ENCODE results near the gene TMEM18.

Gene TMEM18

DNA sequence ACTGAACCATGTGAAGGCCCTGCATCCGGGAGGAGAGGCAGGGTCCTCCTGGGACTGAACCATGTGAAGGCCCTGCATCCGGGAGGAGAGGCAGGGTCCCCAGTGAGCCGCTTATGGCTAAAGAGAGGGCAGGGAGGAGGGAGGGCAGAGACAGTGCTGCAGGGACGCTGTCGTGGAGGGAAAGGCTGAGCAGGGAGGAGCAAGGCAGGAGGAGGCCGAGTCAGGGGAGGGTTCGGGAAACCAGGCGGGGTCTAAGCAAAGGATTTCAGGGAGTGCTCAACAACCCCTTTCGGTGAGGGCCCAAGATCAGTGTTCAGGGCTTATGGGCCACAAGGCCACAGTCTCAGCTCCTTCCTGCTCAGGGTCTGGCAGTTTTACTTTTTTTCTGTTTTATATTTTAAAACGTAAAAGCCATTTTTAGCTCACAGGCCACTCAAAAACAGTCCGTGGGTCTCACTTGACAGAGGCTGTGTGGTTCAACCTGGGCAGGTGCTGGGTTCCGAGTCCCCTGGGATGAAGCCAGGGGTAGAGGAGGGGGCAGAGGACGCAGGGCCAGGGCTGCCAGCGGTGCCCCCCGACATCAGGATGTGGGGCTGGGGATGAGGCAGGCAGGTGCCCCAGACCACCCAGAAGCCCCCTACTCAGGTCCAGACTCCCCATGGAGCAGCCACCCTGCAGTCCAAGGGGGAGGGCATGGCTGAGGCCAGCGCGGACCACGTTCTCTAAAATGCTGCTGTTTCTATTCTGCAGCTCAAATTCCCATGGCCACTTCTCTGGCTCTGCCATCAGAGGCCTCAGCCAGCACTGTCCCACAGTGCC, 5.2 kb downstream of the TMEM18 start:
- no peak for DNase-seq

DNA sequence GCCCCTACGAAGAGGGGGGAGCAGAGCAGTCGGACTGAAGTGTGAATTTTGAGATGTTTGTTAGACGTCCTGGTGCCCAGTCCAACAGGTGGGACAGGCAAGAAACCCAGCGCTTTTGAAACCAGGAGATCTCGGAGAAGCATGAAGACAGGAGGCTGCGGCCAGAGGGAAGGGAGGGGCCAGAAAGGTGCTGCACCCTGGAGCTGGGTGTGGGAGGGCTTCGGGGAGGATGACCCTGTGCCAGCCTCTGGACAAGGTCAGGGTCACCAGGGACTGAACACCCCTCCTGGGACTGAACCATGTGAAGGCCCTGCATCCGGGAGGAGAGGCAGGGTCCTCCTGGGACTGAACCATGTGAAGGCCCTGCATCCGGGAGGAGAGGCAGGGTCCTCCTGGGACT, 6.1 kb downstream of the TMEM18 start:
- DNase-seq = no peak

DNA sequence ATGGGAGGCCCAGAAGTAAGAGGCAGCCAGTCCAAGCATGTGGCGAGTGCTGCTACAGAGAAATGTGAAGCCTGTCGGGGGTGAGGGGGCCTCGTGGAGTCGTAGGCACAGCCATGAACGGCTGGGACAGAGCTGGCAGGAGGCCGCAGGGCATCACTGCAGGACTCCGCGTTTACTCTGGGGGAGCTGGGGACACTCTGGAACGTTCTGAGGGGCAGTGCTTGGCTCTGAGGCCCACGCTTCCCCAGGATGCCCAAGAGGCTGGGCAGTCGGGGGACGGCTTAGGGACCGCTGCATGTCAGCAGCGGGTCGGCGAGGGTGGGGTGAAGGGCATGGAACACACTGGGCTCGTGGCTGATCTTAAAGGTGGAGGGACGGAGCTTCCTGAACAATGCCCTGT, 6.6 kb downstream of the TMEM18 start:
- DNase-seq = no peak

DNA sequence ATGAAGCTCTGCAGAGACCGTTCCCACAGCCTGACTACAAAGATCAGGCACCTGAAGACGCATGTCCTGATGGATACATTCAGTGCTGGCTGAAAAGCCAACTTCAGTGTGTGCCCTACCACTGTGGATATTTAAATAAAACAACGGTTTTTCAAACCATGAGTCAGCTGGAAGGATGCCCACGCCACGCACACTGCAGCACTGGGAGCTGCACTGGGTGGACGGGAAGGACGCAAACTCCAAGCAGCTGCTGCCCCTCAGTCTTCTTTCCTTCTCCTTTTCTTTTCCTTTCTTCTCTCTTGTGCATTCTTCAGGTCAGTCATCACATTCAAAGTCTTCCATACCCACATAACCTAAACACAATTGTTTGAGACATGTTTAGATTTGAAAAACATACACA, 7.9 kb downstream of the TMEM18 start:
- no peak for DNase-seq

DNA sequence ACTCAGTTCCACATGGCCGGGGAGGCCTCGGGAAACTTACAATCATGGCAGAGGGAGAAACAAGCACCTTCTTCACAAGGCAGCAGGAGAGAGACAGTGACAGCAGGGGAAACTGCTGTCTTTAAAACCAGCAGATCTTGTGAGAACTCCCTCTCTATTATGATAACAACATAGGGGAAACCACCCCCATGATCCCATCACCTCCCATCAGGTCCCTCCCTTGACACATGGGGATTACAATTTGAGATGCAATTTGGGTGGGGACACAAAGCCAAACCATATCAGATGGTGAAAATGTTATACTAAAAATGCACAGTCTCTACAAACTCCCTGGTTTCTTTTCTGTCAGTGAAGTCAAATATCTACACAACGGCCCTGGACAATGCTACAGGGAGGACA, 9.2 kb downstream of the TMEM18 start:
- DNase-seq = no peak

DNA sequence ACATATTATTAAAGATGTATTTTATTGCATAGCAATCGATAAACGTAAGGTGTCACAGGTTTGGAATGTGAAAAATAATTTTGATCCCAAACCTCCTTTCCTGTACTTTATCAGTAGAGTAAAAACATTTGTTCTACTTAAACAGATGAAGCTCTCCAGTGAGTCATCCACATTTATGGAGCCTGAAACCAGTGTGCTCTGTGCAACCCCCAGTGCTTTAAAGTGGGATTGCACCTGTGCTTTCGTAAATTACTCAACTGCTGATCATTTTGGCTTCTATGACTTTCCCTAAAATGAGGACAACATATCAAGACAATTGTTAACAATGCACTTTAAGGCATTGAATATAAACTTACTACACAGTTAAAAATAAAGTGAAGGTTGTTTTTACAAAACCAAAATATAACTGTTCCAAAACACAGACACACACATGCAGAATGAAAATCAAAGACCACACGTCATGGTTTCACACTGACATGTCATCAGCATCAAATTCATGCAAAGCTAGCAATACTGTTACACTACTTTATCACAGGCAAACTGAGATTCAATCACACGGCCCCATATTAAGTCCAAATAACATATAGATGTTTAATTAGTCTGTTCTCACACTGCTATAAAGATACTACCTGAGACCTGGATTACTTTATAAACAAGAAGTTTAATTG, 9.7 kb downstream of the TMEM18 start:
- DNase-seq = no peak

DNA sequence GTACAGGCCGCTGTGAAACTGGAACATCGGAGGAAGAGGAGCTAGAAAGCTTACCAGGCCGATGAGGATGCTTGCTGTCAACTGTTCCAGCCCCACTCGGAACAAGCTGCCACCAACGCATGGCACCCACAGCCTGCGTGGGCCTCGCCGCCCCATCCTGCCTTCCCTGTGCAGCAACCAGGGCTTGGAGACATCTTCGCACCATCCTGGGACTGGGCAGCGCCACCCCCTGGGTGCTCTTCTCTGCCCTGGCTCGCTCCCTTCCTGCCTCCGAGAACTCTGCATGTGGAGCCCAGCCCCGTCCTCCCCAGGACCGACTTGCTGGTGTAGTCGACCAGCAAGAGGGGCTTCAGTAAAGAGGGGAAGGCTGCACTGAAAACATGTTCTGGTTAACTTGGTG, 10.8 kb downstream of the TMEM18 start:
- DNase-seq = no peak

DNA sequence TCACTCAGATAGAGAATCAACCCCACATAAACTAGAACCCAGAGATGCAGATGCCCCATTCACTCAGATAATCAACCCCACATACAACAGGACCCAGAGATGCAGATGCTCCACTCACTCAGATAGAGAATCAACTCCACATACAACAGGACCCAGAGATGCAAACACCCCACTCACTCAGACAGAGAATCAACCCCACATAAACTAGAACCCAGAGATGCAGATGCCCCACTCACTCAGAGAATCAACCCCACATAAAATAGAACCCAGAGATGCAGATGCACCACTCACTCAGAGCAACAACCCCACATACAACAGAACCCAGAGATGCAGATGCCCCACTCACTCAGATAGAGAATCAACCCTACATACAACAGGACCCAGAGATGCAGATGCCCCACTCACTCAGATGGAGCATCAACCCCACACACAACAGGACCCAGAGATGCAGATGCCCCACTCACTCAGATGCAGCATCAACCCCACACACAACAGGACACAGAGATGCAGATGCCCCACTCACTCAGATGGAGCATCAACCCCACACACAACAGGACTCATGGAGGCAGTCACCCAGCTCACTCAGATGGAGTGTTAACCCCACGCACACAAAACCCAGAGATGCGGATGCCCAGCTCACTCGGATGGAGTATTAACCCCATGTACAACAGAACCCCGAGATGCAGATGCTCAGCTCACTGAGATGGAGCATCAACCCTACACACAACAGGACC, 11.7 kb downstream of the TMEM18 start:
- no peak for DNase-seq

DNA sequence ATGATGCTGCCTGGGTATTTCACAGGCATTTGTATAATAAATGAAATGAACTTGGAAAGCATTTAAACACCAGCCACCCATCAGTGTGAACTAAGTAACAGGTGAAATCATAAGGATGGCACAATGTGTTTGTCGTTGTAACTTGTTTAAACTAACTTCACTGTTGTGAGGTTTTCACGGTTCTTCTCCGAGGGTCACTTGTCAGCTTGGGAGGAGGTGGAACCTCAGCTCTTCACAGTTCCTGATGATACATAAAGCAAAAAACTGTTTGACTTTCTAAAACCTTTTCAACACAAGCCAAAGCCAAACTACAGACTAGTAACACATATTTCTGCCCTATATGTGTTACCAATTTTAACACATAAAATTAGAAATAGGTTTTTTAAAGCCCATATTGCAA, 13.1 kb downstream of the TMEM18 start:
- no peak for DNase-seq

DNA sequence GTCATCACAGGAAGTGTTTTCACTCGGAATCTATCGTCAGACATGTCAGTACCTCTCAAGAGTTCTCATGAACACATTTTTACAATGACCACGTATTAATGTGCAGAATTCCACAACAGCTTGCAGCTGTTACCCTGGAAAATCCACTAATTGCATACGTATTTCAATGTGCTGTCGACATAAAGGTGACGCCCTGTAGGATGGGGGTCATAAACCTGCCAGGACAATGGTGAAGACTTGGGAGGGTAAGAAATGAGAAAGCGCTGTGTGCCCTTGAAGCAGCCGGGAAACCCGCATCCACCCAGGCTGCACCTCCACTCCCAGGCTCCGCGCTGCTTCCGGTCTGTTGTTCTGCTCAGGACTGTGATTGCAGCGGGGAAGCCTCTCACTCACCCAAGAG, 14.0 kb downstream of the TMEM18 start:
- DNase-seq = no peak

DNA sequence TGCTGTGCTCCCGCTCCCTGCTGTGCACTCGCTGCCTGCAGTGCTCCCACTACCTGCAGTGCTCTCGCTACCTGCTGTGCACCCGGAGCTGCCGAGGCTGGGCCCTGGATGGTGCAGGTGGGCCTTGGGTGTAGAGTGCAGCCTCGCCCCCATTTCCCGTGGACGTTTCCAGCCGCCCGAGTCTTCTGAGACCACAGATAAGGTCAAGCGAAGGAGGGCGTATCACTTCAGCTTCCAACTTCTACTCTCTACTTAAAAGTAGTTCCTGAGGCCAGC, 15.9 kb downstream of the TMEM18 start:
- no peak for DNase-seq

DNA sequence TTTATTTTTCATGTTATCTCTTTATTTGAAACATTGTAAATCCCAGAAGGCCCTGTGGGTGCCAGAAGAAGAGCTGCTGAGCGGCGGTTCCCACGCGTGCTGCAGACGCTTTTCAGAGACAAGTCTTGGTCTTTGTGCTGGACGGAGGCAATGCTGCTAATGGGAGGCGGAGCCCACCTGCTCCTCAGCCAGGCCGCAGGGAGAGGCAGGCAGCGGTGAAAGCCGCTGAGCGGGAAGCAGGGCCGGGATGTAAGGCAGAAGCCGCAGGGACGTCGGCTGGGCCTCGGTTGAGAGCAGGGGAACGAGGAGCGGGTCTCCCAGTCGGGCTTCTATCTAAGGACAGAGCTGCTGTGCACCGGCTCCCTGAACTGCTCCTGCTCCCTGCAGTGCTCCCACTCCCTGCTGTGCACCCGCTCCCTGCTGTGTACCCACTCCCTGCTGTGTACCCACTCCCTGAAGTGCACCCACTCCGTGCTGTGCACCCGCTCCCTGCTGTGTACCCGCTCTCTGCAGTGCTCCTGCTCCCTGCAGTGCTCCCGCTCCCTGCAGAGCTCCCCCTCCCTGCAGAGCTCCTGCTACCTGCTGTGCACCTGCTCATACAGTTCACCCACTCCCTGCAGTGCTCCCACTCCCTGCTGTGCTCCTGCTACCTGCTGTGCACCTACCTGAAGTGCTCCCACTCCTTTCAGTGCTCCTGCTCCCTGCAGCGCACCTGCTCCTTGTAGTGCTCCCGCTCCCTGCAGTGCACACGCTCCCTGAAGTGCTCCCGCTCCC, 16.4 kb downstream of the TMEM18 start:
- DNase-seq = no peak

DNA sequence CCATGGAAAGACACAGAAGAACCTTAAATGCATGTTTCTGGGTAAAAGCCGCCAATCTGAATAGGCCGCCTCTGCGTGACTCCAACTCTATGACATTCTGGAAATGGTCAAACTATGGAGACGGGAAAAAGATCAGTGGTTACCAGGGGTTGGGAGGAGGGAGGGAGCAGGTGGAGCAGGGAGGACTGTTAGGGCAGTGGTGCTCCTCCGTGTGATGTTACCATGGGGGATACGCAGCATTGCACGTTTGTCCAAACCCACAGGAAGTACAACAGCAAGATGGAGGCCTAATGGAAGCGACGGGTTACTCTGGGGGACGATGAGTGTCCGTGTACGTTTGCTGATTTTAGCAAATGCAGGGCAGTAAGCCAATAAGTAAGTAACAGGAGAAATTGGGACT, 17.2 kb downstream of the TMEM18 start:
- no peak for DNase-seq

DNA sequence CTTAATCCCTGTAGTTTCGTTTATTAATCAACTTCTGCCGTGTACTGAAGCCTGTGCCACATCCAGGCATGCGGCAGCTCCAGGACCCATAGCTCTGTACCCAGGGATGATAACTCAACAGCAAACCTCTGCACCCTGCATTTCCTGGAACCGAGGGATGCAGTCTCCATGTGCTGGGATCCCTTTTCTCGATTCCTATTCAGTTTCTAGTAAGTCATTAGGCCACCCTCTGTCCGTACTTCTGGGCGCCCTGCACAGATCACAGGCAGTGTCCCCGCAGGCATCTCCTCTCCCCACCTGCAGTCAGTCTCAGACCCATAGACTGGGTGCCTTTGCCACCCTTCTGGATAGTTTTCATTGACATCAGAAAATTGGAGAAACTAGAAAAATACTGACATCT, 18.8 kb downstream of the TMEM18 start:
- DNase-seq = no peak

DNA sequence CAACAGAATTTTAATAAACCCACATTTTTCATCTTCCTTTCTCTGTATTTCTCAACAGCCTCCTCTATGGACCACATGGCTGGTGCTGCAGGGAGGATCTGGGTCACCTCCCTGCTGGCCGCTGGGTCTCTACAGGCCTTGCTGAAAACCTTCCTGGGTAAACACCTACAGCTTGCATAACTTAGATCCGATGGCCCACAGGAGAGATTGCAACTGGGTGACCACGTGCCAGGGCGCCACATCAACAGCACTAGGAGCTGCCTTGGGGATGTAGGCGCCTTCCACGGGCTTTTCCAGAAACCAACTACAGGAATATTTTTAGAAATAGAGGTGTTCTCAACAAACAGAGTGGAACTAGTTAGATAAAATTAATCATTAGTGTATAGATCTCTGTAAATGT, 19.4 kb downstream of the TMEM18 start:
- DNase-seq = no peak

DNA sequence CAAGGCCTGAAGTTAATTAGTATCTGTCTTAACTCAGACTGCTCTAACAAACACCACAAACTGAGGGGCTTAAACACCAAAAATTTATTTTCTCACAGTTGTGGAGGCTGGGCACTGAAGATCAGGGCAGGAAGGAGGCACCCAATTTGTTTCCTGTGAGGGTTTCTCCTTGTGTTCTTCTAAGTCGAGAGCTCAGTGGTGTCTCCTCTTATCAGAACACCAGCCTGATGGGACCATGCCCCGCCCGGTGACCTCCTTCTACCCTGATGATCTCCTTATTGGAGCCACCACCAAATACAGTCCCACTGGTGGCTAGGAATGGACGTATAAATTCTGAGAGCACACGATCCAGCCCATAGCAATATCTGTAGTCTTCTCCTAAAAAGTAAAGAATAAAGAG, 20.5 kb downstream of the TMEM18 start:
- DNase-seq = no peak

DNA sequence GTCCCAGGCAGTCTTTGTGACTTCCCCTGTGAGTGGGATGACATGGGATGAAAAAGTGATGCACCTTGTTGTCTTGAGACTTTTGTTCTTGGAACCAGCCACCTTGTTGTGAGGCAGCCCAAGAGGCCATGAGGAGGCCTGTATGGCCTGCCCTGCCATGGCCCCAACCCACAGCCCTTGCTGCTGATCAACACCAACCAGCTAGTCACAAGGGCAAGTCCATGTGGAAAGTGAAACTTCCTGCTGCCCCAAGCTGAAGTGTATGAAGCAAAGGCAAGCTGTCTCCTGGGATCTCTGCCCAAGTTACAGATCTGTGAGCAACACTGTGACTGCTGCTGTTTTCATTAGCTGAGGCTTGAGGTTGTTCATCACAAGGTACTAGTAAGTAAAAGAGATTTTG, 21.6 kb downstream of the TMEM18 start:
- DNase-seq = no peak

DNA sequence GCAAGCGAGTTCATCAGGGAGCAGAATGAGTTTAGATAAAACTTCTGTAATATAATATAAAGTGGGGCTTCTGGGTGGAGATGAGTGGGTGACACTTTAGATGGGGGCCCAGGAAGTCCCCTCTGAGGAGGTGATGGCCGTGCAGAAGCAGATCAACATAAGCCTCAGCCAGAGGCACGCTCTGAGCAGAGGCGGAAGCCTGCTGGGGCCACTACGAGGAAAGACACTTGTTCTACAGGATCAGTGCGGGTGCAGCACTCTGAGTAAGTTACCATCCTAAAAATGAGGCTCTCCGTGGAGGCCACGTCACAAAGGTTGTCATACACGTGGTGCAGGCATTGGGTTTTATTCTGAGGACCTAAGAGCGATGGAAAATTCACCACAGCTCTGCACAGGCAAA, 22.3 kb downstream of the TMEM18 start:
- DNase-seq = no peak

DNA sequence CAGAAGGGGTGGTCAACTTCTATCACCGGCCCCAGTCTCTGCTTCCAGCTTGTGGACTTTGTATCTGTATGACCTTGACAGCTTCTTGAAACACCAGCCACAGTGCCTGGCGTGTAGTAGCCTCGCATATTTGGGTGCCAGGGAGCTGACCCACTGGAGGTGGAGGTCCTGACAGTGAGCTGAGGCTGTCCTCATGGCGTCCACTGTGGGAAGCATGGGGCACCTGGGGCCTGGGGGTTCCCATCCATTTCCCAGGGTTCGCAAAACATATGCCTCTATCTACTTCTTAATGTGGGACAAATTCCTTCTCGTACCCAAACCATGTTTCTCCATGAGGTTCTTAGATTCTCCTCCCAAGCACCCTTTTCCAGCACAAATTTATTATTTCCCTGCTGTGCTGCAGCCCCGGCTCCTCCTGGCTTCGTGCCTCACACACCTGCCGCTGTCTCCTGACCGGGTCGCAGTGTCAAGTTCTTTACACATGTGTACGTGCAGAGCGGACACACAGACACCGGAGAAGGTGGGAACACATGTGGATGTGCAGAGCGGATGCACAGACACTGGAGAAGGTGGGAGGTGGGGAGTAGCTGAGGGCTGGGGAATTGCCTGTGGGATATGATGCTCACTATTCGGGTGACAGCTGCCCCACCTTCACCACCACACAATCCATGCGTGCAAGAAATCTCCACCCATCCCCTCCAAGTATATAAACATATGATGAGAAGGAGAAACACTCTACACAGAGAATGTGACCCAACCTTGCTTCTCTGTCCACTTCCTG, 23.4 kb downstream of the TMEM18 start:
- DNase-seq = no peak

DNA sequence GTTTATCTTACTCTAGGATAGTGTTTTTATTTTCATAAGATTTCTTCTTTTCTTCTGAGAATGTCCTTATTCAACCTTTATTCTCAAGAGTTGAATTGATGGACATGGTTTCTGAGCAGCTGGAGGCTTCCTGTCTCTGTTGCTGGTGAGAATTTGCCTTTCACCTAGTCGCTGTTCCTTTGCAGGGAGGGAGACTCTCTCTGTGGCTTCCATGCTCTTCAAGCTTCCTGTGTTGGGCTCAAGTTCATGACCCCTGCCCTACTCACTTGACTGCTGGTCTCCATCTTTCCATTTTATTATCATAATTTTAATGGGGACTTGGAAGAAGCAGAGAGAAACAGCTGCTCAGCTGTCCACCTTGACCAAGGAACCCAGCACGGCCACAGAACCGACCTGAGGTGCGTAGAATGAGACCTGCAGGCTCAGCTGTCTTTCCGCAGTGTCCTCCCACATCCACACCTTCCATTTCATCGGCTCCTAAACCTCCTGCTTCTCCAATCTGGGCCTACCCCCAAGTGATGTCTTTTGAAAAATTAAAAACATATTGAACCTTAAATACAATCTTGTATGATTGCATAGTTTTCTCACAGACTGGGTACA, 24.2 kb downstream of the TMEM18 start:
- DNase-seq = no peak

DNA sequence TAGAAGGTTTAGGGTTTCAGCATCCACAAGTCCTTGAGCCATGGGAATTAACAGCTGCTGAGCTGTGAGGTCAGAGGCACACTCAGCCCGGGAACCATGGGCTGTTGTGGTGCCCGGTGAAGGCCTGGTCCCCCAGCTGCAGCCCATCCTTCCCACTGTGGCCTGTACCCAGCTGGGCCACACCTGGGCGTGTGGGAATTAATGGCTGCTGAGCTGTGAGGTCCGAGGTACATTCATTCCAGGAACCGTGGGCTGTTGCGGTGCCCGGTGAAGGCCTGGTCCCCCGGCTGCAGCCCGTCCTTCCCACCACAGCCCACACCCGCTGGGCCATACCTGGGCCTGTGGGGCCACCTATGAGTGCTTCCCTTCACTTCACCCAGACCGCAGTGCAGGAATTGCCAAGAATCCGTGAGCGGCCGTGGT, 25.2 kb downstream of the TMEM18 start:
- no peak for DNase-seq
